Esophagus muscularis mucosa (tissue), 4 donors: ENCODE results near the gene SLX4.

Source experiments
- CTCF ChIP-seq, 3 experiments: fragments of 200-600 bp in 2 of 3; fragments of 450-650 bp in 1 of 3; sonication (generic) in 2 of 3; IDR thresholded peaks; one replicate each; pipeline ENCODE4 v1.5.1; 2017 to 2019; ENCODE audit warnings: antibody characterized with exemption in 3 of 3, mild to moderate bottlenecking in 2 of 3, moderate library complexity in 1 of 3
- EP300 ChIP-seq: sonication (generic); formaldehyde crosslinking; IDR thresholded peaks from one replicate; pipeline ENCODE4 v1.6.1; 2017; ENCODE audit warnings: antibody characterized with exemption
- POLR2A ChIP-seq: fragments of 450-650 bp; IDR thresholded peaks from one replicate; pipeline ENCODE4 v1.6.1; 2017; ENCODE audit warnings: antibody characterized with exemption, moderate library complexity, mild to moderate bottlenecking, low read depth
- POLR2AphosphoS5 ChIP-seq, 2 donors: sonication (generic); formaldehyde crosslinking; IDR thresholded peaks; one replicate each; pipeline ENCODE4 v1.6.1; 2017; ENCODE audit warnings: antibody characterized with exemption in 2 of 2

GRCh38 chr16:3656491-3657468 lies 45.4 kb upstream of the SLX4 start:
- no peak for TF ChIP-seq CTCF (IDR thresholded peaks at IDR 0.05)
- TF ChIP-seq EP300, result no peak
- no peak for TF ChIP-seq POLR2A
- no peak for TF ChIP-seq POLR2AphosphoS5 (IDR thresholded peaks at IDR 0.05)
